GM21447 (cell line): ENCODE data around the gene OLFML1.
"Not testable (repeated sequence)": the region's sequence is repeated elsewhere in the genome, so short reads cannot be mapped to it uniquely, and the experiment has no call there.

ENCODE experiments used
- ATAC-seq: cut with Tn5 transposase; IDR thresholded peaks from one replicate; pipeline ENCODE4 v1.9.1; 2021; ENCODE audit not compliant: unreplicated experiment

OLFML1 gene

GRCh38 chr11:7511401-7511800 lies 26.1 kb downstream of the OLFML1 start:
- no peak for ATAC-seq

- ATAC-seq: peak; percentile 73
Measured at GRCh38 chr11:7512525-7513233, 27.4 kb downstream of the OLFML1 start.

GRCh38 chr11:7513234-7514098 lies 28.2 kb downstream of the OLFML1 start, which contains the start of gene PPFIBP2:
TSS of gene PPFIBP2 (plus strand) at chr11:7513999. CDS start at chr11:7549476, 35,477 bp downstream.
- ATAC-seq: peak; percentile 50

GRCh38 chr11:7514099-7514591 lies 28.8 kb downstream of the OLFML1 start:
- peak; percentile 6 for ATAC-seq

- no peak for ATAC-seq
Measured at GRCh38 chr11:7515447-7515886, 30.2 kb downstream of the OLFML1 start.

- no peak for ATAC-seq
Measured at GRCh38 chr11:7516475-7516874, 31.2 kb downstream of the OLFML1 start.

- not testable (repeated sequence) for ATAC-seq
Measured at GRCh38 chr11:7517743-7518142, 32.4 kb downstream of the OLFML1 start.

- no peak for ATAC-seq
Measured at GRCh38 chr11:7518811-7519562, 33.7 kb downstream of the OLFML1 start.

GRCh38 chr11:7520011-7520942 lies 35.0 kb downstream of the OLFML1 start:
- ATAC-seq: peak; percentile 50

GRCh38 chr11:7520981-7521487 lies 35.7 kb downstream of the OLFML1 start:
- peak; percentile 82 for ATAC-seq

- ATAC-seq: no peak
Measured at GRCh38 chr11:7522121-7522520, 36.8 kb downstream of the OLFML1 start.

- no peak for ATAC-seq
Measured at GRCh38 chr11:7522546-7522945, 37.2 kb downstream of the OLFML1 start.

GRCh38 chr11:7523416-7524210 lies 38.3 kb downstream of the OLFML1 start:
- no peak for ATAC-seq

GRCh38 chr11:7524462-7525235 lies 39.3 kb downstream of the OLFML1 start:
- no peak for ATAC-seq

GRCh38 chr11:7525424-7525823 lies 40.1 kb downstream of the OLFML1 start:
- no peak for ATAC-seq

- peak; percentile 49 for ATAC-seq
Measured at GRCh38 chr11:7527029-7527428, 41.7 kb downstream of the OLFML1 start.

GRCh38 chr11:7528514-7529049 lies 43.3 kb downstream of the OLFML1 start:
- no peak for ATAC-seq
